Body of pancreas (tissue), 4 donors: Measurements from ENCODE around the gene RUNX2.

Experiments
- POLR2A ChIP-seq, 3 donors: fragments of 450-650 bp; IDR thresholded peaks; one replicate each; pipeline ENCODE4 v1.6.1; 2016; ENCODE audit warnings: antibody characterized with exemption in 3 of 3, mild to moderate bottlenecking in 2 of 3
- TF ChIP-seq, protein P1 (sequence below), 7 experiments: fragments of 450-650 bp in 4 of 7; fragments of 200-600 bp in 3 of 7; sonication (generic) in 3 of 7; IDR thresholded peaks; one replicate each; pipeline ENCODE4 v1.5.1; 2016 to 2019; ENCODE audit warnings: antibody characterized with exemption in 7 of 7

DNA sequence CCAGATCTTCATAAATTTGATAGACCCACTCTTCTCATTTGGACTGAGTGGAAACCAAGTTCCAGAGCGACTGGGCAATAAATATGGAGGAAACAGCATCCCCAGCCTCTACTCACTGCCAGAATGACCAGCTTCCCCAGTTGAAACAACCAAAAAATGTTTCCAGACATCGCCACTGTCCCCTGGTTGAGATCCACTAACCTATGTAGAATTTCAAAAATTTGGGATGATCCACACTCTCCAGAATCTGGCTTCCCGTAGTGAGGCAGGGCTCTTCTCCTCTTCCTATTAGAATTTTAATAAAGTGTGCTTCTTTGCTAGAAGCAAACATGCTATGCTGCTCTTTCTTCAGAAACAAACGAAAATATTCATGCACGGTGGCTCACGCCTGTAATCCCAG is 336.6 kb downstream of the RUNX2 start:
- TF ChIP-seq, protein P1, sequence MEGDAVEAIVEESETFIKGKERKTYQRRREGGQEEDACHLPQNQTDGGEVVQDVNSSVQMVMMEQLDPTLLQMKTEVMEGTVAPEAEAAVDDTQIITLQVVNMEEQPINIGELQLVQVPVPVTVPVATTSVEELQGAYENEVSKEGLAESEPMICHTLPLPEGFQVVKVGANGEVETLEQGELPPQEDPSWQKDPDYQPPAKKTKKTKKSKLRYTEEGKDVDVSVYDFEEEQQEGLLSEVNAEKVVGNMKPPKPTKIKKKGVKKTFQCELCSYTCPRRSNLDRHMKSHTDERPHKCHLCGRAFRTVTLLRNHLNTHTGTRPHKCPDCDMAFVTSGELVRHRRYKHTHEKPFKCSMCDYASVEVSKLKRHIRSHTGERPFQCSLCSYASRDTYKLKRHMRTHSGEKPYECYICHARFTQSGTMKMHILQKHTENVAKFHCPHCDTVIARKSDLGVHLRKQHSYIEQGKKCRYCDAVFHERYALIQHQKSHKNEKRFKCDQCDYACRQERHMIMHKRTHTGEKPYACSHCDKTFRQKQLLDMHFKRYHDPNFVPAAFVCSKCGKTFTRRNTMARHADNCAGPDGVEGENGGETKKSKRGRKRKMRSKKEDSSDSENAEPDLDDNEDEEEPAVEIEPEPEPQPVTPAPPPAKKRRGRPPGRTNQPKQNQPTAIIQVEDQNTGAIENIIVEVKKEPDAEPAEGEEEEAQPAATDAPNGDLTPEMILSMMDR (IDR thresholded peaks at IDR 0.05), result no peak
- no peak for TF ChIP-seq POLR2A (IDR thresholded peaks at IDR 0.05)
